ENCODE data around the gene CD247.
A peak's percentile ranks its signal among the peaks of the same experiment; 100 is the strongest.

The CD247 gene

GRCh38 chr1:167542109-167543032 lies 24.0 kb upstream of the CD247 start:
- DNase-seq, result peak in 1 of 2 experiments; percentile 10

DNA sequence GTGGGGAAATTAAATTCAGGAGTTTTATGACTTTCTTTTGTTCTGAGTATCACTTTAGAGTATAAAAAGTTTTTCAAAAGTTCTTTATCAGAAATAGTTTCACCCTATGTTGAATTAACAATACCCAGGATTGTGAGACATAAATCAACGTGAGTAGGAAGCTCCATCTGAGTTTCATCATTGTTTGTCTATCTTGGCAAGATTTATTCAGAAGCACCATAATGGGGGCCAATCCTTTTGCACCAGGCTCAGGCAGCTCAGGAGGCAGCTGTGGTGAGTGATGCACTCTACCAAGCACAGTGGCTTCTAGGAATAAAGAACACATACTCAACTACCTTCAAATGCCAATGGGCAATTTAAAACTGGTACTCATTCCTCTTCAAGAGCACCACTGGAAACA lies 23.3 kb upstream of the CD247 start:
- DNase-seq, result no peak

DNA sequence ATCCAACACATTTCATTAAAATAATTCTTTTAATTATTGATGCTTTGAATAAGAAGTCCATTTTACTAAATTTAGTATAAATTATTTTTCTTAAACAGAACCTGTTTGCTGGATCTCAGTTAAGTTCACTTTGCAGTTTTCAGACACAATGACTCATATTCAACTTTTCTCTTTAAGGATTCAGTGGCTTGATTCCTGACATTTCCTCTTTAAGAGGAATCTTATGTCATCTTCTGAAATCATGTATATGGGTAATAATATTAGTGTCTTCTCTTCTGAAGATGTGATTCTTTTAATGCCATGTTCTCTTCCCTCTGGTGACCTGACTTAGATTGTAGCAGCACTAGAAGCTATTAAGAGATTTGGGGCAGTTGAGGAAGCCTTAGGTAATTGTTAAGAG lies 22.7 kb upstream of the CD247 start:
- DNase-seq, result no peak

GRCh38 chr1:167538657-167539056 lies 20.3 kb upstream of the CD247 start:
- no peak for DNase-seq

- DNase-seq, result peak; percentile 30 to 47
Measured at GRCh38 chr1:167533851-167534300, 15.5 kb upstream of the CD247 start.

DNA sequence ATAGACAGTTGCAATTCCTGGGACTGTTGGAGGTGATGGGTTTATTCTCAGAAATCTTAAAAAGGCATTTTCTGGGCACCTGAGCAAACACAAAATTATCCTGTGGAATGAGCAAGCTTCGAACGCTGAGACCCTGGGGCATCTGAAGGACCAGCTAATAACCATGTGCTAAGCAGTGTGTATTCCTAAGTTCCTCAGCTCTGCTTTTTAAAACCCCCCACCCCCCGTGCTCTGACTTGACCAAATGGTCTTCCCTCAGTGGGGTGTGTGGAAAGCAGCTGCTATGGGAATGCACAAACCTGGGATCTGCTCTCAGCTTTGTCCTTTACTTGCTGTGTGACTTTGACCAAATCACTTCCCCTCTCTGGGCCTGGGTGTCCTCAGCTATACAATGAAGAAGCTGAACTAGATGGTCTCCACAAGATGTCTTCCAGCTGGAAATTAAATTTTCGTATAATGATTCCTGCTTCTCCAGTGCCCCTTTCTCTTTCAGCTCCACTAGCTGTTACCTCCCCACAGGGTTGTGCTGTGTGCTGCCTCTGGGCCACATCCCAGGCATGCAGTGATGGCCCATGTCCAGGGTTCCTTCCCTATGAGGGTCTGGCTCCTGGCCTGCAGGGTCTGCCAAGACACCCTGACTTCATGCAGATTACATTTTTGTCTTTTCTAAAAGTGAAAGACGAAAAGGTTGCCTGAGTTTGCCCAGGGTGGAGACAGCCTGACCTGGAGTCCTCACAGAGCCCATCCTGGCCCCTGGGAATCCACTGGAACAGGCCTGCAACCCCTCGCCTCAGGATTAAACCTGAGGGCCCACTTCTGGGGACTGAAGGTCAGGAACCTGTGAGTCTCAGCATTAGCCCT lies 14.9 kb upstream of the CD247 start:
- no peak for DNase-seq

GRCh38 chr1:167532375-167532774 lies 14.0 kb upstream of the CD247 start:
- no peak for DNase-seq

DNA sequence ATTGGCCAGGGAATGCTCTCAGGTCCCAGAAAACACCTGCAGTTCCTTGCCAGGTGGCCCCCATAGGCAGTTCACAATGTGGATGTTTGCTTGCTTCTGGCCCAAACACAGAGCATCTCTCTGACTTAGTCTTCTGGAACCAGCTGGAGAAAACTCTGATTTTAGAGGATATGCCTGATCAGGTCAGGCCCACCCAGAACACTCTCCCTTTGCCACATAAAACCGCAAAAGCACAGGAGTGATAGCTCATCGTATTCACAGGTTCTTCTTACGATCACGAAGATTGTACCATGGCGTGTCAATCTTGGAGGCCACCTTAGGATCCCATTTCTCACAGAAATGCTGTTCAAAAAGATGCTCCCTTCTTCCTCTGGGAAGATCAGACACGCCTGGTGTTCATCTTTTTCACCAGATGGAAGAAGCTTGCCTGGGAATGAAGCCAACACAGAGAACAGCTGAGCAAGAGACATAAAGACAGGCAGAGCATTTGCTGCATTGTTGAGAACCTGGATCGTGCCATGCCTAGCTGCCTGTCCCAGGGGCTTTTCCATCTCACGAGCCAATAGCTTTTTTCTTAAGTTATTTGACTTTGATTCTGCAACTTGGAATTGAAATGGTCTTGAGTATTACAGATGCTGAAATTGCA lies 11.6 kb upstream of the CD247 start:
- no peak for DNase-seq

GRCh38 chr1:167528057-167528728 lies 9.9 kb upstream of the CD247 start:
- no peak for DNase-seq

- no peak for DNase-seq
Measured at GRCh38 chr1:167526667-167527383, 8.5 kb upstream of the CD247 start.

GRCh38 chr1:167524651-167525050 lies 6.3 kb upstream of the CD247 start:
- DNase-seq, result no peak

GRCh38 chr1:167522246-167522645 lies 3.9 kb upstream of the CD247 start:
- DNase-seq, result no peak

DNA sequence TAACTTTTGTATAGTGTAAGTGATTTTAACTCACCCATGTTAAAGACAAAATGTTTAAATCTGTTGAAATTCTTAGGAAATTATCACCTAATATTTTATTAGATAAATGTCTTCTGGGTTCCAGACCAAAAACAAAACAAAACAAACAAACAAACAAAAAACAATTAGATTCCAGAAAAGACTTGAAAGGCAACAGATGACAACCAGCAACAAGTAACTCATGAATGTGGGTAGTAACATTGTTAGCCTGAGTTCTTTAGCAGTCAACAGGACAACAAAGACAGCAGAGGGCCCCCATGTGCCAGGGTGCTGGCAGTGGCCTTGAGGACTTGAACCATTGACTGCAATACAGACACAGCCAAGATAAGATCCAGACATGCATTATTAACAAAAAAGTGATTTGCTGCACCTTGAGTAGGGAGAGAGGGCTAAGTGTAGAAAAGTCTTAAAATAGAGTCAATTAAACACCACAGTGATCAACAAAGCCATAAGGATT lies 2.4 kb upstream of the CD247 start:
- DNase-seq, result peak; percentile 5 to 11

GRCh38 chr1:167517535-167518330 lies 596 bp downstream of the CD247 start:
- peak; percentile 71 to 77 for DNase-seq

DNA sequence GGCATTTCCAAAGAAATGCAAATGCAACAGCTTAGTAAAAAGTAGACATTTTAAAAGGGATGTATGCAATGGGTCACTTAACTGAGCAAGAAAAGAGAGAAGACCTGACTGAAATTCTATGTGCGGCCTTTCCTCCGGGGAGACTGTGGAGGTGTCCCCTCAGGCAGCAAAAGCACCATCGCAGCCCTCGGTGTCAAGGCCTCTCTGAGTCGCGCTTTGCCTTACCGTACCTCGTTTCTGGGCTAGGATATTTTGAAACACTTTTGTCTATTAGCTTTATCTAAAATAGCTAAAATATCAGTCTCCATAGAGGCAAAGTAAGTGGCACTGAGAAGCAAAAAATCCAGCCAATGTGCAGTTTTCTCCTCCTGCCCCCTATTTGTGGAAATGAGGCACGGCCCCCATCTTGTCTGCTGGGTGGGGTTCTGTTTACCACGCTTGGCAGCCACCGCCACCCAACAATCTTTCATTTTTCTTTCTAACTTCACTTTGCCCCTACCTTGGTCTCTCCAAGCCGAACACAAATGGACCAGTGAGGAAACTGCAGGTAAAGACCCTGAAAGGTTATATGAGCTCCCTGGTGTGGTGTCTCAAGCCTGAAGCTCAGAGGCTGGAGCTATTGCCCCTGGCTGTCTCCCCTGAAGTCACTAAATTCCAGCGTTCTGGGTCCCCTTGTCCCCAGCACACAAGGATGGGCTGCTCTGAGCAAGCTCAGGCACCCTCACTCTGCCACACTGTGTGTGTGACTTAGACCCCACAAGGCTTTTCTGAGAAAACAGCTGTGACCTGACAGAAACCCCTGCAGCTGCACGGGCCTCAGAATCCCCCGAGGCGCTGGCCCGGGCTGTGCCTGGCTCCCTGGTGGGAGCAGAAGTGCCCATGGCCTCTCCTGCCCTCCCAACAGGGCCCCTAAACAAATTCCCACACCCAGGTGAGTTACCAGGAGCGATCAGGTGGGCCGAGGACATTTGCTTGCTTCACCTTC lies 1.6 kb downstream of the CD247 start:
- no peak for DNase-seq

DNA sequence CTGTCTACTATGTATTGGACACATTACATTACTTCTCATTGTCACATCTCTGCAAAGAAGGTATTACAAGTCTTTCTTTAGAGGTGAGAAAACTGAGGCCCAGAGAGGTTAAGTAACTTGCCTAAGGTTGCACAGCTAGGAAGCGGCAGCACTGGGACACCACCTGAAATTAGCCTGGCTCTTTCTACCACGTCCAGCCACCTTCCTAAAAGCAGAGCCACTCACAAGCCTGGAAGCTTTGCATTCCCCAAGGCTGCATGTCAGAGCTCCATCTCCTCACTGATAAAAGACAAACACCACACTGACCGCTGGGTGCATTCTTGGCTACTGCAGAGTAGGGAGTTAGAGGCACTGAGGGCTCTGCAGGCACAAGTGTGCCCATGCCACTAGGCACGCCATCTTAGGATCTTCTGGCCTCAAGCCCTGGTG lies 2.4 kb downstream of the CD247 start:
- no peak for DNase-seq

GRCh38 chr1:167515461-167515860 lies 2.9 kb downstream of the CD247 start:
- DNase-seq, result no peak

DNA sequence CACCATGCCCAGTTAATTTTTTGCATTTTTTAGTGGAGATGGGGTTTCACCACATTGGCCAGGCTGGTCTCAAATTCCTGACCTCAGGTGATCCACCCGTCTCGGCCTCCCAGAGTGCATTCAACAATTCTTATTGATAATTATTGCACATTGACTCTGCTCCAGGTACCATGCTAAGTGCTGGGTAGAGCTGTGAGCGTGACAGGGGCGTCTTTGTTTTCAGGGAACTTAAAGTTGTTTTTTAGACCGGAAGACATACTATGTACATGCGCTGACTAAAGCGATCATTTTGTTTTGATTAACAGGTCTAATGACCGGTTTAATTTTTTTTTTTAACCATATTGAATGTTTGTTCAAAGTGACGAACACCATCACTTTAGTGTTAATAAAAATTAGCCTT lies 4.0 kb downstream of the CD247 start:
- DNase-seq, result no peak

- DNase-seq, result no peak
Measured at GRCh38 chr1:167512046-167512654, 6.2 kb downstream of the CD247 start.

Data from AML-193 (cell line).